A673 (cell line): ENCODE data around the gene KIT.

ENCODE experiments used
- EZH2 ChIP-seq: fragments of 200-600 bp; sonication (generic); IDR thresholded peaks from 2 replicates; pipeline ENCODE4 v1.6.1; 2017; ENCODE audit warnings: borderline replicate concordance, low read depth, mild to moderate bottlenecking, mixed read lengths, antibody characterized with exemption, low read length; ENCODE audit not compliant: poor library complexity, severe bottlenecking
- TF ChIP-seq, protein P1 (sequence below): fragments of 300-800, 200-600 bp; sonication (generic); conservative IDR thresholded peaks from 2 replicates; pipeline ENCODE4 v1.5.1; 2017; ENCODE audit warnings: low read depth, mild to moderate bottlenecking, antibody characterized with exemption, low read length, moderate library complexity, mixed read lengths

DNA sequence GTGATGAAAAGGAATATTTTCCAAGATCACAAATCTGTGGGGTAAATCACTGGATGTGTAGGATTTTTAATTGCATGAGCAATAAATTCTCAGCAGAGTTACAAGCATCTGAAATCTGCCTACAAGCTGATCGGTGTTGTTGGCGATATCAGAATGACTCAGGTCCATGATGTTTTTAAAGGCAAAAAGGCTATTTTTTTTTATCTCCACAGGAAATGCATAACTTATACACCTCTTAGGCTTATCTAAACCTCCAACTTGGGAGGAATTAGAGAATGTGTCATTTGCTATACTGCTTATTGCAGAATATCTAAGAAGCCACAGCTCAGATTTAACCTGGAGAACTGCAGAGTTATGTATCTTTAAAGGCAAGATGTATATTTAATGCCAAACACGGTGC is 61.6 kb downstream of the KIT start:
- TF ChIP-seq, protein P1, sequence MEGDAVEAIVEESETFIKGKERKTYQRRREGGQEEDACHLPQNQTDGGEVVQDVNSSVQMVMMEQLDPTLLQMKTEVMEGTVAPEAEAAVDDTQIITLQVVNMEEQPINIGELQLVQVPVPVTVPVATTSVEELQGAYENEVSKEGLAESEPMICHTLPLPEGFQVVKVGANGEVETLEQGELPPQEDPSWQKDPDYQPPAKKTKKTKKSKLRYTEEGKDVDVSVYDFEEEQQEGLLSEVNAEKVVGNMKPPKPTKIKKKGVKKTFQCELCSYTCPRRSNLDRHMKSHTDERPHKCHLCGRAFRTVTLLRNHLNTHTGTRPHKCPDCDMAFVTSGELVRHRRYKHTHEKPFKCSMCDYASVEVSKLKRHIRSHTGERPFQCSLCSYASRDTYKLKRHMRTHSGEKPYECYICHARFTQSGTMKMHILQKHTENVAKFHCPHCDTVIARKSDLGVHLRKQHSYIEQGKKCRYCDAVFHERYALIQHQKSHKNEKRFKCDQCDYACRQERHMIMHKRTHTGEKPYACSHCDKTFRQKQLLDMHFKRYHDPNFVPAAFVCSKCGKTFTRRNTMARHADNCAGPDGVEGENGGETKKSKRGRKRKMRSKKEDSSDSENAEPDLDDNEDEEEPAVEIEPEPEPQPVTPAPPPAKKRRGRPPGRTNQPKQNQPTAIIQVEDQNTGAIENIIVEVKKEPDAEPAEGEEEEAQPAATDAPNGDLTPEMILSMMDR, result no peak
- no peak for TF ChIP-seq EZH2
